Ishikawa (cell line): ENCODE results near the gene RETREG3.

Experiments
- CEBPB ChIP-seq: IDR thresholded peaks from 2 replicates; pipeline ENCODE4 v1.6.1; 2012
- CREB1 ChIP-seq: IDR thresholded peaks from 2 replicates; pipeline ENCODE4 v1.6.1; 2012; ENCODE audit warnings: low read depth
- EGR1 ChIP-seq: IDR thresholded peaks from 2 replicates; pipeline ENCODE4 v1.6.1; 2012
- EP300 ChIP-seq: IDR thresholded peaks from 2 replicates; pipeline ENCODE4 v1.6.1; 2012; ENCODE audit warnings: borderline replicate concordance
- FOXM1 ChIP-seq: IDR thresholded peaks from 2 replicates; pipeline ENCODE4 v1.6.1; 2012; ENCODE audit warnings: low read depth, borderline replicate concordance
- NFIC ChIP-seq: IDR thresholded peaks from 2 replicates; pipeline ENCODE4 v1.6.1; 2012
- RAD21 ChIP-seq: IDR thresholded peaks from 2 replicates; pipeline ENCODE4 v1.6.1; 2012; ENCODE audit warnings: low read depth
- TAF1 ChIP-seq: IDR thresholded peaks from 2 replicates; pipeline ENCODE4 v1.6.1; 2012; ENCODE audit warnings: low read depth, mild to moderate bottlenecking
- TCF12 ChIP-seq: IDR thresholded peaks from 2 replicates; pipeline ENCODE4 v1.6.1; 2012; ENCODE audit warnings: low read depth
- TEAD4 ChIP-seq: IDR thresholded peaks from 2 replicates; pipeline ENCODE4 v1.6.1; 2012
- YY1 ChIP-seq: IDR thresholded peaks from 2 replicates; pipeline ENCODE4 v1.6.1; 2012; ENCODE audit warnings: low read depth
- TF ChIP-seq, protein P1 (sequence below): IDR thresholded peaks from 2 replicates; pipeline ENCODE4 v1.6.1; 2012
- TF ChIP-seq, protein P2 (sequence below): IDR thresholded peaks from 2 replicates; pipeline ENCODE4 v1.6.1; 2012
- TF ChIP-seq, protein P3 (sequence below): IDR thresholded peaks from 2 replicates; pipeline ENCODE4 v1.6.1; 2012; ENCODE audit warnings: low read depth, mild to moderate bottlenecking

DNA sequence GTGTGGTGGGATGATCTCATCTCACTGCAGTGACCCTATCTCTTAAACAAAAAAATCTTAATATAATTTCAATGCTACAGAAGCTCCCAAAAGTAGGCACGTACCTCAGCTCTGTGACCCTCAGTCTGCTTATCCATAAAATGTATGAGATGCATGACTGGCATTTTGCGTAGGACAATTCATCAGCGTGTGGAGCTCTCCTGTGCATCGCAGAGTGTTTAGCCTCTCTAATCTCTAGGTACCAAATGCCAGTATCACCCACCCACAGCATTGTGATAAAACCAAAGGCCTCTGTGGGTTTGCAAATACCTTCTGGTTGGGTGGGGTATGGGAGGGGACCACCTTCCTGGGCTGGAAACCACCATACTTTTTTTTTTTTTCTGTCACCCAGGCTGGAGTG is 30.9 kb upstream of the RETREG3 start:
- TF ChIP-seq, protein P1, sequence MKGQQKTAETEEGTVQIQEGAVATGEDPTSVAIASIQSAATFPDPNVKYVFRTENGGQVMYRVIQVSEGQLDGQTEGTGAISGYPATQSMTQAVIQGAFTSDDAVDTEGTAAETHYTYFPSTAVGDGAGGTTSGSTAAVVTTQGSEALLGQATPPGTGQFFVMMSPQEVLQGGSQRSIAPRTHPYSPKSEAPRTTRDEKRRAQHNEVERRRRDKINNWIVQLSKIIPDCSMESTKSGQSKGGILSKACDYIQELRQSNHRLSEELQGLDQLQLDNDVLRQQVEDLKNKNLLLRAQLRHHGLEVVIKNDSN: no peak
- TF ChIP-seq EP300 (no peak), RAD21 (no peak), TAF1 (no peak), FOXM1 (no peak), CEBPB (no peak), YY1 (no peak), TCF12 (no peak), NFIC (no peak), EGR1 (no peak), TEAD4 (no peak), CREB1 (no peak)
- TF ChIP-seq, protein P2, sequence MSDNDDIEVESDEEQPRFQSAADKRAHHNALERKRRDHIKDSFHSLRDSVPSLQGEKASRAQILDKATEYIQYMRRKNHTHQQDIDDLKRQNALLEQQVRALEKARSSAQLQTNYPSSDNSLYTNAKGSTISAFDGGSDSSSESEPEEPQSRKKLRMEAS: no peak
- TF ChIP-seq, protein P3, sequence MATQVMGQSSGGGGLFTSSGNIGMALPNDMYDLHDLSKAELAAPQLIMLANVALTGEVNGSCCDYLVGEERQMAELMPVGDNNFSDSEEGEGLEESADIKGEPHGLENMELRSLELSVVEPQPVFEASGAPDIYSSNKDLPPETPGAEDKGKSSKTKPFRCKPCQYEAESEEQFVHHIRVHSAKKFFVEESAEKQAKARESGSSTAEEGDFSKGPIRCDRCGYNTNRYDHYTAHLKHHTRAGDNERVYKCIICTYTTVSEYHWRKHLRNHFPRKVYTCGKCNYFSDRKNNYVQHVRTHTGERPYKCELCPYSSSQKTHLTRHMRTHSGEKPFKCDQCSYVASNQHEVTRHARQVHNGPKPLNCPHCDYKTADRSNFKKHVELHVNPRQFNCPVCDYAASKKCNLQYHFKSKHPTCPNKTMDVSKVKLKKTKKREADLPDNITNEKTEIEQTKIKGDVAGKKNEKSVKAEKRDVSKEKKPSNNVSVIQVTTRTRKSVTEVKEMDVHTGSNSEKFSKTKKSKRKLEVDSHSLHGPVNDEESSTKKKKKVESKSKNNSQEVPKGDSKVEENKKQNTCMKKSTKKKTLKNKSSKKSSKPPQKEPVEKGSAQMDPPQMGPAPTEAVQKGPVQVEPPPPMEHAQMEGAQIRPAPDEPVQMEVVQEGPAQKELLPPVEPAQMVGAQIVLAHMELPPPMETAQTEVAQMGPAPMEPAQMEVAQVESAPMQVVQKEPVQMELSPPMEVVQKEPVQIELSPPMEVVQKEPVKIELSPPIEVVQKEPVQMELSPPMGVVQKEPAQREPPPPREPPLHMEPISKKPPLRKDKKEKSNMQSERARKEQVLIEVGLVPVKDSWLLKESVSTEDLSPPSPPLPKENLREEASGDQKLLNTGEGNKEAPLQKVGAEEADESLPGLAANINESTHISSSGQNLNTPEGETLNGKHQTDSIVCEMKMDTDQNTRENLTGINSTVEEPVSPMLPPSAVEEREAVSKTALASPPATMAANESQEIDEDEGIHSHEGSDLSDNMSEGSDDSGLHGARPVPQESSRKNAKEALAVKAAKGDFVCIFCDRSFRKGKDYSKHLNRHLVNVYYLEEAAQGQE: no peak
